GM13977 (cell line): Measurements from ENCODE around the gene PRKCE.

Experiments used
- DNase-seq: peaks from one replicate; pipeline ENCODE4 v3.0.0; 2012; ENCODE audit warnings: low spot score
- CTCF ChIP-seq: IDR thresholded peaks from 2 replicates; pipeline ENCODE4 v1.5.1; 2012; ENCODE audit warnings: mild to moderate bottlenecking, control low read depth; ENCODE audit not compliant: insufficient read depth; ENCODE audit errors: extremely low read depth, missing control alignments
- in situ Hi-C: fragments of 300-500 bp; cut with MboI; formaldehyde crosslinking; loops from one replicate; pipeline ENCODE4 v1.12.0; 2022; ENCODE audit warnings: low sequenced_read_pairs, low pct_unique_long_range_greater_than_20kb, mixed read lengths, inconsistent platforms; ENCODE audit not compliant: unreplicated experiment

PRKCE gene

GRCh38 chr2:45617496-45617895 is 34.0 kb upstream of the PRKCE start:
- in situ Hi-C loops: no loop called here
- DNase-seq: no peak
- no peak for TF ChIP-seq CTCF

GRCh38 chr2:45622336-45623075 is 29.0 kb upstream of the PRKCE start:
- no peak for DNase-seq

GRCh38 chr2:45623098-45623497 is 28.4 kb upstream of the PRKCE start:
- in situ Hi-C loops: no loop called here
- no peak for DNase-seq

More at GRCh38 chr2:45622336-45623075, 29.0 kb upstream of the PRKCE start:
- TF ChIP-seq CTCF: no peak
- in situ Hi-C loops: no loop called here

GRCh38 chr2:45625824-45626223 is 25.7 kb upstream of the PRKCE start:
- no peak for TF ChIP-seq CTCF

More at GRCh38 chr2:45623098-45623497, 28.4 kb upstream of the PRKCE start:
- TF ChIP-seq CTCF: no peak

GRCh38 chr2:45626387-45627221 is 24.9 kb upstream of the PRKCE start:
- in situ Hi-C loops: no loop called here
- TF ChIP-seq CTCF: no peak
- DNase-seq: no peak

More at GRCh38 chr2:45625824-45626223, 25.7 kb upstream of the PRKCE start:
- DNase-seq: no peak
- in situ Hi-C loops: no loop called here

GRCh38 chr2:45627911-45628310 is 23.6 kb upstream of the PRKCE start:
- DNase-seq: no peak
- in situ Hi-C loops: no loop called here
- no peak for TF ChIP-seq CTCF
